Panc1 (cell line): ENCODE results near the gene PRKCD. TPM values are rescaled to one million over a fixed set of nuclear protein-coding genes. Genes with fewer than 3 reads are reported as not detected.

Source experiments
- ATAC-seq: fragments of 200-7000 bp; cut with Tn5 transposase; 2 replicates; pipeline ENCODE4 v1.9.1; 2020; ENCODE audit warnings: mild to moderate bottlenecking, moderate library complexity
- BruUV-seq: library from RNA; stranded (reverse); fragments of 400-500 nt; replicated peaks from 2 replicates; lab custom pipeline; 2021; lab: Mats Ljungman, UMichigan
- CTCF ChIA-PET: fragments of 300-600 bp; sonication (Branson Sonifier 250); formaldehyde crosslinking; loops from one replicate; lab custom pipeline; 2022; ENCODE audit warnings: antibody characterized with exemption; lab: Charles Lee
- POLR2A ChIA-PET: fragments of 300-600 bp; sonication (Branson Sonifier 250); formaldehyde crosslinking; loops from one replicate; lab custom pipeline; 2022; ENCODE audit warnings: antibody characterized with exemption; lab: Charles Lee
- DNase-seq: peaks from one replicate; pipeline ENCODE4 v3.0.0-alpha.2; 2010; ENCODE audit warnings: low read depth, low spot score
- H3K27ac ChIP-seq: 2 replicates; pipeline ENCODE4 v1.5.1; 2011; ENCODE audit warnings: mild to moderate bottlenecking, low read length, inconsistent platforms
- H3K27me3 ChIP-seq: fragments of 200-500 bp; sonication (Bioruptor generic); 2 replicates; pipeline ENCODE4 v1.6.0; 2014; ENCODE audit warnings: low read length, inconsistent platforms; ENCODE audit not compliant: control insufficient read depth, insufficient read depth
- H3K36me3 ChIP-seq: fragments of 200-500 bp; sonication (Bioruptor generic); 2 replicates; pipeline ENCODE4 v1.5.1; 2014; ENCODE audit warnings: inconsistent platforms, mild to moderate bottlenecking, low read length, moderate library complexity; ENCODE audit not compliant: control insufficient read depth, insufficient read depth
- H3K4me1 ChIP-seq: 2 replicates; pipeline ENCODE4 v1.5.1; 2011; ENCODE audit warnings: inconsistent platforms, mild to moderate bottlenecking, low read length, moderate library complexity; ENCODE audit not compliant: control insufficient read depth, insufficient read depth
- H3K4me3 ChIP-seq, 2 experiments: 2 replicates each; pipeline ENCODE4 v1.5.1; 2011 to 2012; ENCODE audit warnings: low read depth in 2 of 2, low read length in 2 of 2, mild to moderate bottlenecking in 2 of 2, inconsistent platforms in 1 of 2, moderate library complexity in 1 of 2
- H3K9me3 ChIP-seq: fragments of 200-500 bp; sonication (Bioruptor generic); 2 replicates; pipeline ENCODE4 v1.5.1; 2014; ENCODE audit warnings: low read depth, mild to moderate bottlenecking, inconsistent platforms, low read length, moderate library complexity; ENCODE audit not compliant: control insufficient read depth, insufficient read depth
- POLR2AphosphoS5 ChIP-seq: IDR thresholded peaks from 2 replicates; pipeline ENCODE4 v1.6.1; 2012; ENCODE audit warnings: mild to moderate bottlenecking, low read depth, low read length, moderate library complexity
- SIN3A ChIP-seq: IDR thresholded peaks from 2 replicates; pipeline ENCODE4 v1.6.1; 2012; ENCODE audit warnings: low read depth, mild to moderate bottlenecking, low read length, moderate library complexity, borderline replicate concordance; ENCODE audit not compliant: insufficient read depth
- TCF7L2 ChIP-seq: IDR thresholded peaks from 2 replicates; pipeline ENCODE4 v1.6.1; 2011; ENCODE audit warnings: mild to moderate bottlenecking, low read depth, low read length, inconsistent platforms
- in situ Hi-C: cut with HindIII; loops from 2 replicates; pipeline ENCODE4 v1.10.0; 2016; ENCODE audit warnings: low sequenced_read_pairs, low pct_unique_long_range_greater_than_20kb
- intact Hi-C: fragments of 100-400 bp; cut with micrococcal nuclease; formaldehyde crosslinking; loops from one replicate; pipeline ENCODE4 v1.10.0; 2022; ENCODE audit not compliant: unreplicated experiment
- total RNA-seq: library from RNA; stranded (reverse); gene quantifications from one replicate; pipeline ENCODE4 v1.2.1, GENCODE V29; 2021; ENCODE audit not compliant: unreplicated experiment
- TF ChIP-seq, protein P1 (sequence below), 2 experiments: IDR thresholded peaks; 2 replicates each; pipeline ENCODE4 v1.6.1; 2011 to 2012; ENCODE audit warnings: low read depth in 2 of 2, control low read depth in 1 of 2, low read length in 1 of 2, mild to moderate bottlenecking in 1 of 2, moderate library complexity in 1 of 2; ENCODE audit not compliant: insufficient read depth in 1 of 2
- TF ChIP-seq, protein P2 (sequence below): fragments of 450-650 bp; IDR thresholded peaks from 2 replicates; pipeline ENCODE4 v1.5.1; 2017; ENCODE audit warnings: mild to moderate bottlenecking

The PRKCD gene
- total RNA-seq, 1 experiment from 2014 or later = 14.0 TPM

DNA sequence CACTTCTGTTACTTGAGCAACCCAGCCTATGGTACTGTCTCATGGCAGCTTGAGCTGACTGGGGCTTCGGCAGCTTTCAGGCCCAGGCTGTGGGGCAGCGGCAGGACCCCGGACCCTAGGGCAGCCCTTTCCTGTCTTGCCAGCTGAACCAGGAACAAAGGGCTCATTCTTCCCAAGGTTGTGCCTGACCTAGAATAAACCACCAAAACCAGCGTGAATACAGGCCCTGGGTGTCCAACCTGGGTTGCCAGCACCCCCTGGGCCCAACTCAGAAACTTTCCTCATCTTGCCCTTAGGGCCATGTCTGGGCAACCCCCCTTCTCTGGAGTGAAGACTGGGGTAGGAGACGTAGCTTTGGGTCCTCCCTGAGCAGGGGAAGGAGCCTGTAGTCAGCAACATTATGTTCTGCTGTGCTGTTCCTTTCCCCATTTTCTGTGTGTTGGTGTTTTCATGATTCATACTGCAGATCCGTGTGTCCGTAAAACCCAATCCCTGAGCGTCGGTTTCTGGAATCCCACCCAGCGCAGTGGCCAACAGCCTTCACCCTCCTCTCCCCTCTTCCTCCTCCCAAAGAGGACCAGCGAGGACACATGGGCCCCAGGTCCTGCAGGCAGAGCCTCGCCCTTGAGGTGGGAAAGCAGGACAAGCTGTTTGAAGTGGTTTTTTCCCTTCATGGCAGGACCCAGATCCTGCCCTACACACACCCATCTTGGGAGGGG lies 61.3 kb downstream of the PRKCD start:
- Histone ChIP-seq H3K36me3 (peaks cover 8% of the 10 kb centered on the region), H3K9me3 (no peaks in the 10 kb centered on the region), H3K27me3 (no peaks in the 10 kb centered on the region), H3K4me1 (no peaks in the 10 kb centered on the region), H3K4me3 (no peak overlapping the region), H3K27ac (no peak overlapping the region)
- intact Hi-C loops = no loop called here
- no peak for ATAC-seq
- CTCF ChIA-PET = no interaction called here
- TF ChIP-seq SIN3A = no peak
- no peak for TF ChIP-seq TCF7L2
- TF ChIP-seq, protein P1, sequence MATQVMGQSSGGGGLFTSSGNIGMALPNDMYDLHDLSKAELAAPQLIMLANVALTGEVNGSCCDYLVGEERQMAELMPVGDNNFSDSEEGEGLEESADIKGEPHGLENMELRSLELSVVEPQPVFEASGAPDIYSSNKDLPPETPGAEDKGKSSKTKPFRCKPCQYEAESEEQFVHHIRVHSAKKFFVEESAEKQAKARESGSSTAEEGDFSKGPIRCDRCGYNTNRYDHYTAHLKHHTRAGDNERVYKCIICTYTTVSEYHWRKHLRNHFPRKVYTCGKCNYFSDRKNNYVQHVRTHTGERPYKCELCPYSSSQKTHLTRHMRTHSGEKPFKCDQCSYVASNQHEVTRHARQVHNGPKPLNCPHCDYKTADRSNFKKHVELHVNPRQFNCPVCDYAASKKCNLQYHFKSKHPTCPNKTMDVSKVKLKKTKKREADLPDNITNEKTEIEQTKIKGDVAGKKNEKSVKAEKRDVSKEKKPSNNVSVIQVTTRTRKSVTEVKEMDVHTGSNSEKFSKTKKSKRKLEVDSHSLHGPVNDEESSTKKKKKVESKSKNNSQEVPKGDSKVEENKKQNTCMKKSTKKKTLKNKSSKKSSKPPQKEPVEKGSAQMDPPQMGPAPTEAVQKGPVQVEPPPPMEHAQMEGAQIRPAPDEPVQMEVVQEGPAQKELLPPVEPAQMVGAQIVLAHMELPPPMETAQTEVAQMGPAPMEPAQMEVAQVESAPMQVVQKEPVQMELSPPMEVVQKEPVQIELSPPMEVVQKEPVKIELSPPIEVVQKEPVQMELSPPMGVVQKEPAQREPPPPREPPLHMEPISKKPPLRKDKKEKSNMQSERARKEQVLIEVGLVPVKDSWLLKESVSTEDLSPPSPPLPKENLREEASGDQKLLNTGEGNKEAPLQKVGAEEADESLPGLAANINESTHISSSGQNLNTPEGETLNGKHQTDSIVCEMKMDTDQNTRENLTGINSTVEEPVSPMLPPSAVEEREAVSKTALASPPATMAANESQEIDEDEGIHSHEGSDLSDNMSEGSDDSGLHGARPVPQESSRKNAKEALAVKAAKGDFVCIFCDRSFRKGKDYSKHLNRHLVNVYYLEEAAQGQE (IDR thresholded peaks at IDR 0.05; ENCODE audit: insufficient read depth in 1 of 2, low read depth in 2 of 2, low read length in 1 of 2) = no peak
- peak; percentile 40; the same call in 1 of the 2 replicates for TF ChIP-seq POLR2AphosphoS5
- TF ChIP-seq, protein P2, sequence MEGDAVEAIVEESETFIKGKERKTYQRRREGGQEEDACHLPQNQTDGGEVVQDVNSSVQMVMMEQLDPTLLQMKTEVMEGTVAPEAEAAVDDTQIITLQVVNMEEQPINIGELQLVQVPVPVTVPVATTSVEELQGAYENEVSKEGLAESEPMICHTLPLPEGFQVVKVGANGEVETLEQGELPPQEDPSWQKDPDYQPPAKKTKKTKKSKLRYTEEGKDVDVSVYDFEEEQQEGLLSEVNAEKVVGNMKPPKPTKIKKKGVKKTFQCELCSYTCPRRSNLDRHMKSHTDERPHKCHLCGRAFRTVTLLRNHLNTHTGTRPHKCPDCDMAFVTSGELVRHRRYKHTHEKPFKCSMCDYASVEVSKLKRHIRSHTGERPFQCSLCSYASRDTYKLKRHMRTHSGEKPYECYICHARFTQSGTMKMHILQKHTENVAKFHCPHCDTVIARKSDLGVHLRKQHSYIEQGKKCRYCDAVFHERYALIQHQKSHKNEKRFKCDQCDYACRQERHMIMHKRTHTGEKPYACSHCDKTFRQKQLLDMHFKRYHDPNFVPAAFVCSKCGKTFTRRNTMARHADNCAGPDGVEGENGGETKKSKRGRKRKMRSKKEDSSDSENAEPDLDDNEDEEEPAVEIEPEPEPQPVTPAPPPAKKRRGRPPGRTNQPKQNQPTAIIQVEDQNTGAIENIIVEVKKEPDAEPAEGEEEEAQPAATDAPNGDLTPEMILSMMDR = no peak
- DNase-seq = no peak
- in situ Hi-C loops = no loop called here
- BruUV-seq = no TSS peak
- POLR2A ChIA-PET = interaction anchor here (0.5 kb wide), 1 partner anchor 45 kb away, joined by 3 read pairs; no protein-coding TSS in a partner anchor

DNA sequence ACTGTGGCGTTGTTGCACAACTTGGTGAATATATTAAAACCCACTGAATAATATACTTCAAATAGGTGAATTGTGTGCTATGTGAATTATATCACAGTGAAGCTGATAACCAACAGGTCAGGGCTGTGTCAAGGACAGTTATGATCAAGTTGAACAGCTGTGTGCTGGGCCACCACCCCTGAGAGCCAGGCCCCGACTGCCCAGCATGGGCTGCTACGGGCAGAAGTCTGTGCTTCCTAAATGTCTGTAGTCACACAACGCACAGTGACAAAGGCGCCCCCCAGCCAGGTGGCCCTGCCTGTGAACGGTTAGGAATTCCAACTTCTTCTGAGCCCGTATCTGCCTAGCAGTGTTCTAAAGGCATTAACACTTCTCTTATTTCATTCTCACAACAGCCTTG lies 62.0 kb downstream of the PRKCD start:
- ChIA-PET CTCF (no interaction called here), POLR2A (no interaction called here)
- H3K27ac ChIP-seq = no peak overlapping the region
- no peaks in the 10 kb centered on the region for H3K4me1 ChIP-seq
- no TSS peak for BruUV-seq
- in situ Hi-C loops (no loop called here), intact Hi-C loops (no loop called here)
- ATAC-seq (no peak), DNase-seq (no peak)
- H3K36me3 ChIP-seq = peaks cover 9% of the 10 kb centered on the region
- TF ChIP-seq SIN3A (no peak), TCF7L2 (no peak), POLR2AphosphoS5 (no peak)
- TF ChIP-seq, protein P2 = no peak
- TF ChIP-seq, protein P1 (IDR thresholded peaks at IDR 0.05; ENCODE audit: insufficient read depth in 1 of 2, low read depth in 2 of 2, low read length in 1 of 2) = no peak
- no peak overlapping the region for H3K4me3 ChIP-seq
- no peaks in the 10 kb centered on the region for H3K9me3 ChIP-seq
- no peaks in the 10 kb centered on the region for H3K27me3 ChIP-seq
